OCI-LY1 (cell line): ENCODE data around the gene ALOX5AP.

ENCODE experiments used
- CTCF ChIP-seq: fragments of 200-600 bp; sonication (generic), shearing (Covaris generic); IDR thresholded peaks from 2 replicates; pipeline ENCODE4 v1.5.1; 2017; ENCODE audit warnings: mild to moderate bottlenecking, antibody characterized with exemption, low read length, moderate library complexity, mixed read lengths
- EZH2 ChIP-seq: fragments of 200-600 bp; sonication (generic), shearing (Covaris generic); IDR thresholded peaks from 2 replicates; pipeline ENCODE4 v1.8.0; 2017; ENCODE audit warnings: borderline replicate concordance, mixed run types, mild to moderate bottlenecking, antibody characterized with exemption, low read length, moderate library complexity, mixed read lengths

GRCh38 chr13:30807392-30807791 is 72.0 kb downstream of the ALOX5AP start:
- no peak for TF ChIP-seq CTCF
- TF ChIP-seq EZH2: no peak
